Epithelial cell of esophagus (primary cell): ENCODE data around the gene NTM.

Experiments used
- DNase-seq: peaks from one replicate; pipeline ENCODE4 v3.0.0; 2010; ENCODE audit warnings: low read depth
- H3K4me3 ChIP-seq: 2 replicates; pipeline ENCODE4 v1.5.1; 2011; ENCODE audit warnings: mild to moderate bottlenecking, low read length, control low read depth
- CTCF ChIP-seq: IDR thresholded peaks from 2 replicates; pipeline ENCODE4 v1.5.1; 2011; ENCODE audit warnings: low read depth, mild to moderate bottlenecking, low read length, control low read depth, inconsistent platforms; ENCODE audit not compliant: insufficient read depth; ENCODE audit errors: missing control alignments

Gene NTM

DNA sequence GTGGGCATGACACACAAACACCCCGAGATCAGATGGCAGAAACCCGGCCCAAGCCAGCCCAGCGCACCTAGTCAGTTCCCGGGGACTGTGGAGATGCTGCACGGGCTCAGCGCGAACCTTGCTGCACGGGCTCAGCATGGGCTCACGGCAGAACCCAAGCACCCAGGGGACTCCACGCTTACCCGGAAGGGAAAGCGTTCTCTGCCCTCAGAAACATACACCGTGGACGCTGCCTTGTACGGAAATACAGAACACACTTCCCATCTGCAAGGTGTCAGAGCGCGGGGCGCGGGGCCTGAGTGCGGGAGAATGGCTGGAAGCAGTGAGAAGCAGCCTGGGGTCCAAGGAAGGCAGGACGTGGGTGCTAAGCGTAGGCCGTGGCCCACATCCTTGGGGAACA is 319.9 kb downstream of the NTM start:
- no peak overlapping the region for H3K4me3 ChIP-seq
- TF ChIP-seq CTCF: no peak
- no peak for DNase-seq

DNA sequence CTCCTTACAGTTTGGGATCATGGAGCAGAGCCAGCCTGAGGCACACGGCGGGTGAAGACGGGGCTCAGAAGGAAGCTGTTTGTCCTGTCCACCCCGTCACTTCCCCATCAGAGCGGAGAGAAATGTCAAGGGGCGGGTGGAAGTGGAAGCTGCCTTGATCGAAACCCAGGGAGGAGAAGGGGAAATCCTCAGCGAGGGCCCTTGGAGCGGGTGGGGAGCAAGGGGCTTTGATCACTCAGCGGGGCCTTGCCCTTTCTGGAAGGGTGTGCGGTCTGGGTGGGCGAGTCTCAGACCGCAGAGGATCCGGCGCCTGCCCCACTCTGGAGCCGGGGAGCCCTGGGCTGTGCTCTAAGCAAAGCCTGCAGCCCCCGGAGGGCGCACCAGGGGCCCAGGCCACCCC is 320.4 kb downstream of the NTM start:
- TF ChIP-seq CTCF: no peak
- DNase-seq: no peak

DNA sequence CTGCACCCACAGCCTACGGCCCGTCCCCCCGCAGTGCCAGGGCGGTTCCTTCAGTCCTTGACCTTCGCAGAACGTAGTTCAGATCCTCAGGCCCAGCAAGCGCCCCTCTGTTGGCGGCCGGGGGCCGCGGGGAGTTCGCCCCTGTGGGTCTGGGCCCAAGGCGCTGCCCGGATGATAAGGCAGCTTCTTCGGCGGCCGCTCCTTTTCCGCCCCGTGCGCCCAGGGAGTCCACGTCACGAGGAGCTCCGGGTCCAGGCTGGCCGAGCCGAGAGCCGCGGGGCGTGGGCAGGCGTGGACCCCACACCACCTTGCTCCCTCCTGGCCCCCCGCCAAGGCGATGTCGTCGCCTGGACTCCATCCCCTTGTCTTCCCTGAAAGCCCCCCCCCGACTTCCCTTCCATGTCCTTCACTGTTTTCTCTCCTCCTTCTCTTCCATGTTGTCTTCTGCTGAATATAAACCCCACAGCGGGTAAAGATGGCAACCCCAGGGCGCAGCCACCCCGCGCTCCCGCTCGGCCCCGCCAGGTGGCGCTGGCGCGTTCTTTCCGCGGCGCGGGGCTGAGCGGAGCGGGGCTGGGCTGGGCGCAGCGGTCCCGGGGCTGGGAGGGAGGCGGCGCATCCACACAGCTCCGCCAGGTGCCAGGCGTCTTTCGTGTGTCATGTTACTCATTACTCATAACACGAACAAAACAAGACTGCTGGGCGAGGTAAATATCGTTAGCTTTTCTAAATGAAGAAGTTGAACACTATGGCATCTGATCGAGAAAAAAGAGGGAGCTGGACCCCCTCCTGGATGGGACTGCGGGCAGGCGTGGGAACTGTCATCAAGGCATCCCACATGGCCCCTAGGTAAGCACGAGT is 321.0 kb downstream of the NTM start:
- peak; percentile 40 for TF ChIP-seq CTCF
- H3K4me3 ChIP-seq: no peak overlapping the region
- peak; percentile 83 for DNase-seq

More for the DNA sequence above, 320.4 kb downstream of the NTM start:
- H3K4me3 ChIP-seq: no peak overlapping the region

- no peak for DNase-seq
- TF ChIP-seq CTCF: no peak
- no peak overlapping the region for H3K4me3 ChIP-seq
These were observed 321.7 kb downstream of the NTM start for GRCh38 chr11:131692151-131692550.

GRCh38 chr11:131692961-131693360 is 322.5 kb downstream of the NTM start:
- no peak for DNase-seq
- H3K4me3 ChIP-seq: no peak overlapping the region
- no peak for TF ChIP-seq CTCF

DNA sequence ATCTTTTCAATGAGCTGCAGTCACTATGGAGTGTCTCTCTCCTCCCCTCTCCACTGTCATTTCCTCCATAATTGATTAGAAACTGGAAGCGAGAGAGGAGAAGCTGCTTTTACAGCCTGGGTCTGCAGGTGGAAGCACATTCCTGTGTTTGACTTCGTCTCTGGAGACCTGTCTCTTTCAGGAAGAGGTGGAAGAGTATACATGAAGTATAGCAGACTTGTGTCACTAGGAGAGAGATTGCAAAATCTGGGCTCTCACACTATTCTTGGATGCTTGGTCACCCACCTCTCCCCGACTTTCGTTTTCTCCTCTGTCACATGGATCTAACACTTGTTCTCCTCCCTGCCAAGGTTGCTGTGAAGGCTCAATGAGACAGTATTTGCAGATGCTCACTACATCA is 323.3 kb downstream of the NTM start:
- H3K4me3 ChIP-seq: no peak overlapping the region
- no peak for DNase-seq
- no peak for TF ChIP-seq CTCF
